NCI-H2227 (cell line): Measurements from ENCODE around the gene GPX8.

Experiments used
- DNase-seq: peaks from one replicate; lab custom pipeline; 2025; ENCODE audit not compliant: unreplicated experiment; lab: John Stamatoyannopoulos, UW

GPX8 gene, protein sequence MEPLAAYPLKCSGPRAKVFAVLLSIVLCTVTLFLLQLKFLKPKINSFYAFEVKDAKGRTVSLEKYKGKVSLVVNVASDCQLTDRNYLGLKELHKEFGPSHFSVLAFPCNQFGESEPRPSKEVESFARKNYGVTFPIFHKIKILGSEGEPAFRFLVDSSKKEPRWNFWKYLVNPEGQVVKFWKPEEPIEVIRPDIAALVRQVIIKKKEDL

DNA sequence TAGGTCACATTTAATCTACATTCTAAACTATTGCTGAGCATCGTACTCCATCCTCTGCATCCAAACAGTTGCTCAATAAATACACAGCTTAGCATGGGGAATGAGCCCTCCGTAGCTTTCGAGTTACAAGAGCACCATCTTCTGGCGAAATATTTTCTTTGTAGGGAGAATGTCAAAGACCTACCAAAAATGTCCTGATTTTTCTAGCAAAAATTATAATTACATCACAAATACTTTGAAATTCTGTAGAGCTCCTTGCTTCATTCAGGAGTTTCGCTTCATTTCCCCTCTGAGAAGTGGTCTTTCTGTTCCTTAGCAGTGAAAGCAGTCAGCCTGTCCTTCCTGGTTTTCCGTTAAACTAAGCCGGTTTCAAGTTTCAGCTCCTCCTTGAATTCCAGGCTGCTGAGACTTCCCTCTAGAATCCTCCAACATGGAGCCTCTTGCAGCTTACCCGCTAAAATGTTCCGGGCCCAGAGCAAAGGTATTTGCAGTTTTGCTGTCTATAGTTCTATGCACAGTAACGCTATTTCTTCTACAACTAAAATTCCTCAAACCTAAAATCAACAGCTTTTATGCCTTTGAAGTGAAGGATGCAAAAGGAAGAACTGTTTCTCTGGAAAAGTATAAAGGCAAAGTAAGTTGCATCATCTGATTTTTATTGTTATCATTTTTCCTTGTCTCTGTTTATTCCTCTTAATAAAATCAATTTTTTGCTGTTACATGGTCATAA lies at the start of gene GPX8:
TSS of gene GPX8 (plus strand) at position 409 of the 730 bp plus-strand sequence. CDS start at position 431, 22 bp downstream.
- peak; percentile 15 for DNase-seq

DNA sequence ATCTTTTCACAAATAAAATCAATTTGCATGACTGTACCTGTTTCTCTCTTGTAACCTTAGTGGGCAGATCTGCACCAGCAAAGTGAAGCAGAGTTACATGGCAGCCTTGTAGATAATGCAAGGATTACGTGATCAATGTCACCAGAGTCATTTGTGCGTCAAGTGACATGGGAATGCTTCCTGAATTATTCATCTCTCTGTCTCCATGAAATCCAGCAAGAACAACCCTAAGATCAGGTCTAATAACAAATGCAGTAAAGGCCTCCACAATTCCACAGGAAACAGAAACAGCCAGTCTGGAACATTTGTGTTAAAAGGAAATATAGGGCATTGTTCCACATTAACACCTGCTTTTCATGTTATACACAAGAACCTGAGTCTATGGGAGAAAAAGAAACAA lies 49.8 kb upstream of the GPX8 start:
- no peak for DNase-seq

- no peak for DNase-seq
Observed at GRCh38 chr5:55113327-55113726, 46.6 kb upstream of the GPX8 start.

- no peak for DNase-seq
Observed at GRCh38 chr5:55114061-55114460, 45.9 kb upstream of the GPX8 start.

DNA sequence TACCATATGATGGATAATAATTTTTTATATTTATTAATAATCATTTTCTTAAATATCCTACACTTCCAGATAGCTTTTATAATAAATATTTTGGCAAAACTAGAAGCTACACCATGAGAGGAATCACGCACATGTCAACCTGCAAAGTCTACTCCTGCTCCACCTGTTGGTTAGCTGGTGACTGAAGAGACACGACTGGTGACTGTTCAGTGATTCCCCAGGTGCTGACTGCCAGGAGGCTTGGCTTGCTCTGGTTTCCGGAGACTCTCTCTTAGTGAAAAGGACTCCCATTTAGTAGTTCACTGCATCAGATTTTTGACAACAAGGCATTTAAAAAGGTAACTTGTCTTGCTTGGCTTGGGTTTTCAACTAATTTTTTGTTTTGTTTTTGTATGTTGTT lies 36.6 kb upstream of the GPX8 start:
- no peak for DNase-seq

GRCh38 chr5:55134053-55134722 lies 25.8 kb upstream of the GPX8 start:
- DNase-seq = no peak

DNA sequence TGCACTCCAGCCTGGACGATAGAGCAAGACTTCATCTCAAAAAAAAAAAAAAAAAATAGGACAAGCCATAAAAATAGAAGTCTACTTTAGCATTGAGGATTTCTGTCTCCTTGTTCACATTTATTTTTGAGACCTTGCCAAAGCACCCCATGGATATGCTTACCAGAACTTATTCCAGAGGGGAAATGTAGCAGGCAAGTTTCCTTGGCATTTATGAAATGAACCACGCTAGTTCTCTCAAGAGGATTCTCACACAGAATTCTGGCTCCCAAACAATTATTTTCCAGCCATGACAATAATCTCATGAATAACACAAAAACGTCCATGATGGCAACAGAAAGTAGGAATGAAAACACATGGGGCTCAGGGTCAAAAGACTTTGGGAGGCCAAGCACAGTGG lies 23.4 kb upstream of the GPX8 start:
- no peak for DNase-seq

DNA sequence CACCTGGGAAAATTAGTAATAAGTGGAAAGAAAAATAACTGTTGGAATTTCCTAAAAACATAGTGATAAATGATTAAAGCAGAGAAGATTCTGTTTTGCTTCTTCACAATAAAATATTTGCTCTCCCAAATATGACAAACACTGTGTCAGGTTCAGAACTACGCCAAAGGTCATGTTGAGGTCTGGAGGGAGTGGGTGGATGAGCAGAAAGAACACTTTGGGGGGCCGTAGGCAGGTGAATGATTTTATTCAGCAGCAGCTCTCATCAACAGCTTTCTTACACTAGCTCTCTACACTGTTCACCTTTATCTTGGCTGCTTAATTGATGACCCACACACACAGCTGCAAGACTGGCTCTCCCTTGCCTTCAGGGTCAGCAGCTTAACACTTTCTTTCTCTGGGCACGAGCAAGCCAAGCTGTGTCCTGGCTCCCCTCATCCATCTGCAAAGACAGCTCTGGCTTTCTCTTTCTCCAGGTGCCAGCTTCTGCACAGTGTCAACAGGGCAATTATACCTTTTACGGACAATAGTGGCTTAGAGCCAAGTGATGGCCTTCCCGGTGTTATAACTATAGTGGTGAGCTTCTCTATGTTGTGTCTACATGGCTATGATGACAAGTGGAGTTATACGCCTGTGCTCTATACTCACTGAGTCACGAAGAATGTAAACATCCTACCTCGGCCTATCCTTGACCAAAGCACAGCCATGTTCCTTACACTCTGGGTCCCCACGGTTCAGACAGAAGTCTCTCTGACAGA lies 18.9 kb upstream of the GPX8 start:
- no peak for DNase-seq

- no peak for DNase-seq
Observed at GRCh38 chr5:55141945-55142690, 17.9 kb upstream of the GPX8 start.

- DNase-seq = no peak
Observed at GRCh38 chr5:55143624-55144023, 16.3 kb upstream of the GPX8 start.

DNA sequence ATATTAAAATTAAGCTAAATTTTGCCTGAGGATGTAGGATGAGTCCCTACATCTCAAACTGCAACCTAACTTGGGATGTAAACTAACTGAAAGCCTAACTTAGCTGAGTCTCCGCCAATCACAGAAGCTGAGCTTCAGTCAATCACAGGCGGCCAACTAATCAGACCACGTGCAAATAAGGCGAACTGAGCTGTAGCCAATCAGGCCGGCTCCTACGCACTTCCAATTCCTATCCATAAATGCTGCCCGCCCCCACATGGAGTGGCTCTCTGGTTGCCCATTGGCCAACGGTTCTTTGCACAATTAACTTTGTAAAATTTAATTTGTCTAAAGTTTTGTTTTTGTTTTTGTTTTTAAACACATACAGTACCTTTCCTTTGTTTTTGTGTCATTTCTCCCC lies 13.9 kb upstream of the GPX8 start:
- no peak for DNase-seq

- DNase-seq = peak; percentile 79
Observed at GRCh38 chr5:55146543-55147151, 13.3 kb upstream of the GPX8 start.

- DNase-seq = no peak
Observed at GRCh38 chr5:55149308-55149795, 10.6 kb upstream of the GPX8 start.

DNA sequence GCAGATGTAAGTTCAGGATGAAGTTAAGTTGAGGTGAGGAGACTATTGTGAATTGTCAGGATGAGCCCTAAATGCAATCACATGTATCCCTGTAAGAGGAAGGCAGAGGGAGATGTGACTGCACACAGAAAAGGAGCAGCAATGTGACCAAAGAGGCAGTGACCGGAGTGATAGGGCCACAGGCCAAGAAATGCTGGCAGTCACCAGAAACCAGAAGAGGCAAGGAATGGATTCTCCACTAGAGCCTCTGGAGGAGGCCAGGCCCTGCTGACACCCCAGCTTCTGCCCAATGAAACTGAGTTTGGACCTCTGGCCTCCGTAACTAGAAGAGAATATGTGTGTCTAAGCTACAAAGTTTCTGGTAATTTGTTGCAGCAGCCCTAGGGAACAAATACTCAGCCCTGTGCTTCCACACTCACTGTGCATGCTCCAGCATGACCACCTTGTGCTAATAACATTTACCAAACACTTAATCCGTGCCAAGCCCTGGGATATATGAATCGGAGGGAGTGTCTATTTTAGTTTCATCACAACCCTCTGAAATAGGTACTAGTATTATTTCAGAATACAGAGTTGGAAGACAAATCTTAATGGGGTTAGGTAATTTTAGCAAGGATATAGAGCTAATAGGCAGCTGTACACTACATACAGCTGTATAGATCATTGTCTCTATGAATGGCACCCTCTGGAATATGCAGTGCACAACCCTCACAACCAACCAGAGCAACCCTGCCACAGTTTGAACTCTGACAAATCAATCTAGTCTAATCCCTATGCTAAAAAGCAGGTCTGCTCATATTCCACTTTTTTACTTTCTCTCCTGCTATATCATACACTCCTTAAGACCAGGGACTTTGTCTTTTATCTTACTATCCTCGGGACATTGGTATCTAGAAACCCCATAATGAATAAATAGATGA lies 7.8 kb upstream of the GPX8 start:
- DNase-seq = no peak

DNA sequence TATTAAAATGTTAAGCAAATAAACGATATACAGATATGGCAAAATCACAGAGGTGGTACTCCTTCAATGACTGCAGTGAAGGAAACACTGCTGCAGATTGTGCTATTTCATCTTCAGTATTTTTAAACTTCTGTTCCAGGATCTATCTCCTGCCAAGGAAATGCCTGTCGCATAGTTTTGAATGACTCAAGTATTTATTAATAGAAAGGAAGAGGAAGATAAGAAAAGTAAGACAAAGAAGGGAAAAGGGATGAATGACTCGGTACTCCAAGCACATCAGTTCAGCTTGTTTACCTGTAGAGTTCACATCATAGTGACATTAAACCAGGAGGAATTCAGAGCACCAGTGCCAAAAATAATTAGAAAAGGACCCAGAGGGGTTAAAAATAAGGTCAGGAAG lies 5.1 kb upstream of the GPX8 start:
- no peak for DNase-seq

DNA sequence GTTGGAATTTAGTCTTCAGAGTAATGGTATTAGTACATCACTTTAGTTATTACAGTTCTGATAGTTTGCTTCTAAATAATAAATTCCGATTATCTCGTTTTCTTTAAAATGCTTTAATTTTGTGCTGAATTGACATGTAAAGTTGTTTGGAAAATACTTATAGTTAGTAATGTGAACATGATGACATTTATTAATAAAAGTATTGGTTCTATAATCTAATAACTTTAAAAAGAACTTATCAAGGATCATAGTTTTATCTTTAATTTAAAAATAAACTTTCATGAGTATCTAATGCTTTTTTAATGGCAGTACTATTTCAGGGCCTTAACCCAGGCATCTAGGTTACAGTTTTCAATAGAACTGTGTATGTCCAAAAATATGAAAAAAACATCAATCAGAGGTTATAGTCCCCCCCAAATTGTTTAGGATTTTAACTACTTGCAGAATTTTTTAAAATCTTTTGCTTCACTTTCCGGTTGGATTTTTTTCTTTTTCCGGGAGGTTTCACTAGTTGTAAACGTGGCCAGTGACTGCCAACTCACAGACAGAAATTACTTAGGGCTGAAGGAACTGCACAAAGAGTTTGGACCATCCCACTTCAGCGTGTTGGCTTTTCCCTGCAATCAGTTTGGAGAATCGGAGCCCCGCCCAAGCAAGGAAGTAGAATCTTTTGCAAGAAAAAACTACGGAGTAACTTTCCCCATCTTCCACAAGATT lies 680 bp downstream of the GPX8 start:
- DNase-seq = no peak

DNA sequence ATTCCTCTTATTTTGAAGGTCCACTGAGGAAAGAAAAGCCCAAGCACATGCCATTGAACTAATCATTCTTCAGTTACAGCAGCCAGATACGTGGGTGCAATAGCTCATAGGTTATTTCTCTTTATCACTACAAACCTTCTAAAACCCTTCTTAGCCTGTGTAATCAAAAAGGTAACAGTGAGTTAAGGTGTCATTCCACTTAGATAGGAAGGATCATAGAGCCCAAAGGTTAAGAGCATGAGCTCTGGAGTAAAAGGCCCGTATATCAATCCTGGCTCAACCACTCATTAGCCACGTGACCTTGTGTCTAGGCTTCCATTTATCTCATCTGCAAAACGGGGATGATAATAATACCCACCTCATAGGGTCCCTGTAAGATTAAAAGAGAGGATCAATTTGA lies 2.7 kb downstream of the GPX8 start:
- DNase-seq = no peak

- no peak for DNase-seq
Observed at GRCh38 chr5:55171471-55171870, 11.5 kb downstream of the GPX8 start.
